NCI-H2029 (cell line): Measurements from ENCODE around the gene RASL10B.

ENCODE experiments used
- DNase-seq: peaks from one replicate; lab custom pipeline; 2025; lab: John Stamatoyannopoulos, UW

Gene RASL10B

DNA sequence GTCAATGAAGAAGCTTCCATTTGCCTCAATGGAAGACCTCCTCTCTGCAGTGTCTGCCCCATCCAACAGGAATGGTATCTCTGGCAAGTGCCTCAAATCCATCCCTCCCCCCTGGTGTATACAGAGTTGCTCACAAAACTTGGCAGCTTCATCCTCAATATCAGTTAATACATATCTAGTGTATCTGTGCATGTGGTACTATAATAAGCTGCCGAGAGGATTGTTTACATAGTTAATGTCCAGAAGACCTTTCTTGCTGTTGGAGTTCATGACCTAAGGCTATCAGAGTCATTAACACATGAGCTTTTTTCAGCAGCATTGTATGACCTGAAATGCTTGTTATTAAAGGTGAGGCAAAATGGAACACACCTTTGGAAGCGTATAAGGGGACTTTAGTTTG, 14.0 kb upstream of the RASL10B start:
- no peak for DNase-seq

DNA sequence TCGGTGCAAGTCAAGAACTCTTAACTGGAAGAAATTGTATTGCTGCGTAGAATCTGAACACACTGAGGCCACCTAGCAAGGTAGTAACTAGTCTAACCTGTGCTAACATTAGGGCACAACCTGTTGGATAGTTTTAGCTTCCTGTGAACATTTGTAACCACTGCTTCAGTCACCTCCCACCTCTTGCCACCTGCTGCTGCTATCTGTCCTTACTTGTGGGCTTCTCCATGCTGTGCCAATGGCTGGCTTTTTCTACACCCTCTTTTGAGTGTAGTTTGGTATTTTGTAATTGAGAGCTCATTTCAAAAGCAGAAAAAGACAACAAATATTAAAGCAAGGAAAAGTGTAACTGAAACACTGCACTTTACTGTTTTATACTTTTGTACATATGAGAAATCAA, 7.7 kb upstream of the RASL10B start:
- DNase-seq, result no peak

DNA sequence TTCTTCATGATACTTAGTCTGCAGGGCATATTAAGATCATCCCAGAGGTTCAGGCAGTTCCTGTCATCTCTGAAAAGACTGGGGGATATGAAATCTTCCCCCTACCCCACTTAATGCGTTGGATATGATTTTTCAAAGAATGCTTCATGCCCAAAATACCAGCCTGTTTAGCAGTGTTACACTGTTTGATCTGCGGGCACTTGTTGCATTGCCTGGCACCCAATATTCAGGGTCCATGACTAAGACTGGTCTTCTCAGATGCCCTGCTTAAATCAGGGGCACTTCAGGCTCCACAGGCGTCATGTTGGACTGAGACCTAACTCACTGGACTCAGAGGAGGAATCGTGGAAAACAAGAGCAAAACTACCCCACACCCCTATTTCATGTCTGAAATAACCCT, 6.4 kb upstream of the RASL10B start:
- DNase-seq, result no peak

DNA sequence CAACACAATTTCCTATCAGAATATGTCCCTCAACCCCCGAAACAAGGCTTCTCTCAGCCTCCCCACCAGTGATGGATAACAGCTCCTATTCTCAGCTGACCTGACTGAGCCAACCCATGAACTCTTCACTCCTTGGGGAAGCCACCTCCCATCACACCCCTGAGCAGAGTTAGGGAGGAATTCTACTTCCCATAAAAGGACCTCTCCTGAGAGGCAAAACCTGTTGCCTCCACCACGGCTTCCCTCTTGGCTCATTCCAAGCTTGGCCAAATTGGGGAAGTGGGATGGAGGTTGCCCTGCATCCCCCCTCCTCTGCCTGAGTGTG, 5.7 kb upstream of the RASL10B start:
- no peak for DNase-seq

DNA sequence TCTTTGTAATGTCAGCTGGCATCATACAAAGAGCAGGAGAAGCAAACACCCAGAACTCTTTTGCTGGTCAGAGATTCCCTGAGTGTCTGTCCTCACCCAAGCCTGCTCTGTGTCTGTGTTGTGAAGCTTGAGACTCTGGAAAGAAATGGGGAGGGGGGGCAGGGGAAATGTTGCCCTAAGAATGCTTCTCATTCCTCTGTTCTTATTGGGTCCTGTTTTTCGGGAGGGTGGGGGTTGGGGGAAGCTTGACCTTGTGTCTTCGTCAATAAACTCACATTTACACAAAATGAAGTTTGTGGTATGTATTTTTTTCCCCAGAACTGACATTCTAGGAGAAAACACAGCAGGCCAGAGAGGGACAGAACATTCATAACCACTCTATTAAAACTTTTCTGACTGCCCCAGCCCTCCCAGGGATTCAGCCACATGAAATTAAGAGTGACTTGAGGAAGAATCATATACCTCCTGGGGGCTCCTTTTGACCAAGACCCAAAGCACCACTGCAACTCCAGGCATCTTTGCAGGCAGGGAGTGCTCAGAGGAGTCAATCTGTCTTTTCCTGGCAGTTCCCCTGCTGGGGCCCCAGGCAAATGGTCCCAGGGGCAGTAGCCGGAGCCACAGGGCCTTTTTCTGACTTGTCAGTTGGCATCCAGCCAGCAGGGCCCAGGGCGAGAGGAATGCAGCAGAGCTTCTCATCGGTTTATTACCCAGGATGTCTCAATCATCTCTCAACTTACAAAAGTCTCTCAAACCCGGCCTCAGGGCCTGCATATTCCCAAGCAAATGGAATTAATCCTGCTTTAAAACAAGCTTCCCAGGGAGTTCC, 5.1 kb upstream of the RASL10B start:
- no peak for DNase-seq

DNA sequence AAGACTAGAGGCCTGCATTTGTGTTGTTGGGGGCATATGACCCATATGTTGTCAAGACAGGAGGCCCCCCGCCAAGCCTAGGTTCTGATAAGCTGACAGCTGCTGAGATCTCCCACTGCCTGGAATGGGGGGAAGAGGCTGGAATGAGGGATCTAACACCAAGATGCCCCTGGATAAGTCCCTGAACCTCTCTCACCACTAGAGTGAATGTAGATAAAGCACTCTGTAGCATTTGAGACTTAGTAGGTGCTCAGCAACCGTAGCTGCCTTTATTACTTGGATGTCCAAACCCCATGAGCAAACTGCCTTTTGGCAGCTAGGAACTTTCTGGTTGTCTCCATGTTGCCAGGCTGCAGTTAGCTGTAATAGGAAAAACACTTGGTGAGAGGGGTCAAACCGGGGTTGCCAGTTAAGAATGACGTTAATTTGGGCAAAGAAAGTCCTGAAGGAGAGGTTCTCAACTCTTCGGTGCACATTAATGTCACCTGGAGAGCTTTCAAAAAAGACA, 4.4 kb upstream of the RASL10B start:
- no peak for DNase-seq

DNA sequence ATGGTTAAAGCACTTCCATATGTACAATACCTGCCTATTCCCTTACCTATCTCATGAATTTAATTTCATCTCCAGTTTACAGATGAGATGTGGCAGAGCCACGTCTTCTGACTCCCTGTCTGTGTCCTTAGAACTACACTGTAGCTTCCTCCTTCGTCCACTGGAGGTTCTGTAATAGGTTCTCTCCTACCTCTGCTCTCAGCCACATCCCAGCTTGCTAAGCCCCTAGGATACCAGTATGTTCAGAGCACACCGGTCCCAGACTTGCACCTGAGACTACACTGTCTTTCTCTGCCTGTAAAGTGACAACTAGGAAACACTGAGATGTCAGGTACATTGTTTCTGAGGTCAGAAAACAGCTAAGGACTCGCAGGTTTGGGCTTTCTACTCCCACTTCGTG, 3.8 kb upstream of the RASL10B start:
- no peak for DNase-seq

DNA sequence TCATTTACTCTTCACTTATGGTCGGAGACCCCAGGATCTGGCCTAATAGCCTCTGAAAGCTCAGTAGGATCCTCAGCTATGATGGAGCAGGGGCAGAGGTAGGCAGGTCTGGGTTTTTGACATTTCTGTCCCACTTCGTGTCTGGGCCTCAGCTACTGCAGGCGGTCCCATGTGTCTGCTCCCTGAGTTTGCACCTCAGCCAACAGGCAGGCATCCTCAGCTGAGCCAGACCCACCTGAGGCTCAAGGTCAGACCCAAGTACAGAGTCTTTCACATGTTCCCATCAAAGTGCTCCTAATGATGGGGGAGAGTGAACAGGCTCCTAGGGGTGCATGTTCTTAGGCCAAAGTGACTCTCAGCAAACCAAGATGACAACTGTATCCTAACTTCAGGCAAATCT, 2.9 kb upstream of the RASL10B start:
- DNase-seq, result no peak

DNA sequence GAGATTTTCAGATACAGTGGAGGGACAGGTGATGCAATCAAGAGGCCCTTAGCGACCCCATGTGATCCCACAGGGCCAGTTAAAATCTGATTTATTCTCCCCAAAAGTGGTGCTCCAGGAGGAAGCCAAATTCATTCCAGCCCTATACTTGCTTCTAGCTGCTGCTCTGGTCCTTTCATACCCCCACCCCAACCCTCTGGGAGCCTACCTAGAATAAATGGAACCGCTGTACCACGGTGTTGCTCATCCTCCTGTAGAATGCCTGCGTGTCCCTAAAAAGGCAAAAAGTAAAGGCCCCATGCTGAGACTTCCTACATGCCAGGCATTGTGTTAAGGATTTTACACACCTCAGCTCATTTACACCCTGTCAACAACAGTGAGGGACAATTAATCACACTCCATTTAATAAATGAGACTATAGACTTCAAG, 2.0 kb upstream of the RASL10B start:
- DNase-seq, result no peak

DNA sequence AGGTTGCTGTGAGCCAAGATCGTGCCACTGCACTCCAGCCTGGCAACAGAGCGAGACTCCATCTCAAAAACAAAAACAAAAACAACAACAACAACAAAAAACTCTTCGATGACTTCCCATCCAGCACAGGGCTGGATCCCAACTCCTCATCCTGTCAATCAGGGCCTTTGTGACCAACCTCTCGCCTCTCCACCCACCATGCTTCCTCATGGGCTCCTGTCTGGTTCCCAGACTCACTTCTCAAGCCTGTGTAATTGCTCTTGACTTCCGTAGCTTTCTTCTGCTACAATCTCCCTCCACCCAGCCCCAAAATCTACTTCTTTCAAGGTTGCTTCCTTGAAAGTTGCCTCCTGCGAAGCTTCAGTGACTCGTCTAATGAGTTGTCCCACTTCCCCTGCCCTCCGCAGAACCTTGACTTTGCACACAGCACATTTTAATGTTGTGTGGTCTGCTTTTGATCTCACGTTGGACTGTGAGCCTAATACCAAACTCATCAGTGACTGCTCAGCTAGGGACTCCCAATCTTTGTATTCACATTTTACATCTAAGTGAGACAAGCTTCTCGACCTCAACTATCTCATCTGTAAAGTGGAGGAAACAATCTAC, 936 bp upstream of the RASL10B start:
- DNase-seq, result no peak

DNA sequence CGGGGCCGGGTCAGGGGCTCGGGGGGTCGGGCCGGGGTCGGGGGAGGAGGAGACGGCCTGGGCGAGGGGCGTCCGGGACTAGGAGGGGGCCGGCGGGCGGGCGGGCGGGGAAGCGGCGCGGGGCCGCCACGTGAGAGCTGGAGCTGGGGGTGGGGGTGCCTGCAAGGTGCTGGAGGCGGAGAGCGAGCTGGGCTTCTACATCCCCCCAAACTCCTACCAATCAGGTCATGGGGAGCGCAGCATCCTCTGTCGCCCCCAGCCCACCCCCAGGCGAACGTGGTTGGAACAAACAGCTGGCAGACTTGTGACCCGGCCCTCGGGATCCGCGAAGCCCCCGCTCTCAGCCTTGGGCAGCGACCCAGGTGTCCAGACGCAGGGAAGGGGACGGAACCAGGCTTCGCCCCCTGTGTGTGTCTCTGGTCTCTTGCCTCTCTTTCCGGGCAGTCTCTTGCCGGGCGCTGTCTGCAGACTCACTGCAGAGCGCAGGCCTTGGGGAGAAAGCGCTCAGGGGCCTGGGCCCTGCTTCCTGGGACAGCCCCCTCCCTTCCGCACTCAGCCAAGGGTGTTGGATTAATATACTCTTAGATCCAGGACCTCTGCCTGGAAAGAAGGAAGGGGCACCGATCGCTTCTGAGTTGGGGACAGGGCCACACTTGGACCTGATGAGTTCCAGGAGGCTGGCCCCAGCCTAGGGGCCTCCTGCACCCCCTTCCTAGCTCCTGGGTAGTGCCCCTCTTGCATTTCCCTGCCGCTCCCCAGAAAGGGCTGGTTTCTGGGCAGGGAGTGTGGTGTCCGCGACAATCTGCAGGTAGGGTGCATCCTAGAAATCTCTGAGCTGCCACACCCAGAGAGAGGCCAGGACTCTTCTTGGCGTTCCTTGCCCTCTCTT, 722 bp downstream of the RASL10B start:
- DNase-seq, result no peak

DNA sequence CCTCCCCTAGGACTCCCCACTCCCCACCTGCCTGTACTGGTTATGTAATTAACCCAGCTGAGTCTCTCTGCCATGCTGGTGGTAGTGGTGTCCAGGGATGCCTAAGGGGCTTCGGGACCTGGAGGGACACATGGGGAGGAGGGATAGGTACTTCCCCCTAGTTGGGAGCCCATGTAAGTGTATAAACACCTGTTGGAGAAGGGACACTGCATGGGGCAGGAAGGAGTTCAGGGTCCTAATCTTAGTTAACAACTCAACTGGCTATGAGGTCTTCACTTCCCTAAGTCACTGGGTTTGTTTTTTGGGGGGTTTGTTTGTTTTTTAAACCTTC, 1.3 kb downstream of the RASL10B start:
- DNase-seq, result no peak

DNA sequence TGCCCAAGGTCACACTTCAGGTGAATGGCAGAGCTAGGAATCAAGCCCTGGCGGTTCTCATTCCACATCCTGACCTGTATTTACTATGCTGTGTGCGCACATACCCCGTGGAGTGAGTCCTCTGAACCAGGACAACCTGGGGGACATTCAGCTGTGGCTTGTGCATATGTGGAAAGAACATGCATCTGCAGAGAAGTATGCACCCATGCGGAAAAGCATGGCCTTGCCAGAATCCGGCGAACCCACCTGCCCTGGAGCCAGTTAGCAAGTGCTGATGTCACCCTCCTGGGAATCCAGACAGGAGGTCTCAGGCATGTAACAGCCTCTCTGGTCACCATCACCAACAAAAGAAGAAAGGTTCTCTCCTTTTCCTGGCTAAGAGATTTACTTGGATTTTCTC, 1.9 kb downstream of the RASL10B start:
- no peak for DNase-seq

DNA sequence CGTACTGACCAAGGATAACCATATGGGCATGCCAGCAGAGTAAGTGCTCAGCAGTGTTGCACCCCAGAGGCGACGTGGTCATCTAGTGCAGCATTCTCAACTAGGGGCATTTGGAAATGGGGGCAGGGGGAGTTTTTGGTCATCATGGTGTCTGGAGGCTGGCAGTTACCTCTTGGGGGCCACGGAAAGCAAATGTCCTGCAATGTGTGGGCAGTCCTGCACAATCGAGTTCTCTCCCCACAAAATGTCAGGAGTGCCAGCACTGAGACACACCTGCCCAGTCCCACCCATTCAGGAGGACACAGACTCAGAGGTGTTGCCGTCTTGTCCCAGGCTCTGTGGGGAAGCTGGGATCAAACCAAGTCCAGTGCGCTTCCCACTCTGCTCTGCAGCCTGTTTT, 3.0 kb downstream of the RASL10B start:
- DNase-seq, result no peak

DNA sequence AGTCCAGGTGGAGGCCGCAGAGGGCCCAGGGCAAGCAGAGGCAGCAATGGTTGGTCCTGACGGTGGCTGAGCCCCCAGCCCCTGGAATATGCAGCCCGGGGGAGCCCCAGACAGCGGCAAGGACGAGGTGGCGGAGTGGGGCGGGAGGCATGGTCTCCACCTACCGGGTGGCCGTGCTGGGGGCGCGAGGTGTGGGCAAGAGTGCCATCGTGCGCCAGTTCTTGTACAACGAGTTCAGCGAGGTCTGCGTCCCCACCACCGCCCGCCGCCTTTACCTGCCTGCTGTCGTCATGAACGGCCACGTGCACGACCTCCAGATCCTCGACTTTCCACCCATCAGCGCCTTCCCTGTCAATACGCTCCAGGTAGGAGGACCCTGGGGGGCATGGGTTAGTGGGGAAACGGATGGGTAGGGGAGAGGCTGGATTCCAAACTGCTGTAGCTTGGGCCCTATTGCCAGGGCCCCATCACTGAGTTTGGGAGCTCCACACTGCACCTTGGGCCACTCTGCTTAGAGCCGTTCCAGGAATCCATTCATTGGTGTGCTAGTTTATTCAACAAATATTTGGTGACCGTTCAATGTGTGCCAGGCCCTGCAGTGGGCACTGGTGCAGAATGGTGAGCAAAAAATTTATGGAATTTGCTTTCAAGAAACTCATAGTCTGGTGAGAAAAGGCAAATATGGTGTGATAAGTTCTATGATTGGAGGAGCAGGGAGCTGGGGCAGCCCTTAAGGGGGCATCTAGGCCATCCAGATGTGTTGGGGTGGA, 3.8 kb downstream of the RASL10B start:
- DNase-seq, result no peak

DNA sequence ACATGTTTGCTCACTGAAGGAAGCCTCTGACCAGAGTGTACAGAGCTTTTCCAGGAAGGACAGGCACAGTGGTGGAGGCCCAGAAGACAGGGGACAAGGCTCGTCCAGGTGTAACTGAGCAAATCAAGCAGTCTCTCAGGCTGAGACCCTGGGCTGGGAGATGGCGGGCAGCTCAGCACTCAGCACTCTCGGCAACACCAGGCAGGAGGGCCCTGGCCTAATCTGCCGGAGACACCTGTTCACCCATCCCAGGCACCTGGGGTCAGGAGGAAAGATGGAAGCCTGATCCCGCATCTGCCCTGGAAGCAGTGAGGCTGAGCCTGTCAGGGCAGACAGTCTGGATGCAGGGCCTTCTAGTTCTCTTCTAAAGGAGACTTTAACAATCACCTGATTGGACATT, 4.8 kb downstream of the RASL10B start:
- no peak for DNase-seq

DNA sequence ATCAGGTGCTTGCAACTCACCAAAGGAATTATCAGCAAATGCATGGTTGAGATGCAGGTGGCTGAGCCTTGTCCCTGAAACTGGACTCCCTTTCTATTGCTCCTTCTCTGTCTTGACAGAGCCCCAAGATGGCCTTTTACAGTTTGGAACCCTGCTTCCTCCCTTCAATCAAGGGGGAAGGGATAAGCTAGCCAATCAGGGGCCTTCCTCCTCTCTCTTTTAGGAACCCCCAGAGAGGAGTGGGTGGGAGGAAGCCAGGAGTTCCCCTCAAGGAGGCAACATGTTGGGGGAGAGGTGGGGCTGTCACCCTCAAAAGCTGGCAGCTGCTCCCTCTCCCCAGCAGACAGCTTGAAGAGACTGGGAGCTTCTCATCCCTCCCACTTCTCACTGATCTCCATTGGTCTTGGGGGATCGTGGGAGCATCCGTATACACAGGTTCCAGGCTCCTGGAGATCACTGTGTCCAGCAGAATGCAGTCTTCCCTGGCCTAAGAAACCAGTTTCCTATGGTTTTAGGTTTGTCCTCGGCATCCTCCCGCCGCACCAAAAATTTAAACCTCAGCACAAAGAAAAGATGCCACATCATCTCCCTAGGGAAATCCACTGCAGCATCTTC, 7.2 kb downstream of the RASL10B start:
- no peak for DNase-seq

DNA sequence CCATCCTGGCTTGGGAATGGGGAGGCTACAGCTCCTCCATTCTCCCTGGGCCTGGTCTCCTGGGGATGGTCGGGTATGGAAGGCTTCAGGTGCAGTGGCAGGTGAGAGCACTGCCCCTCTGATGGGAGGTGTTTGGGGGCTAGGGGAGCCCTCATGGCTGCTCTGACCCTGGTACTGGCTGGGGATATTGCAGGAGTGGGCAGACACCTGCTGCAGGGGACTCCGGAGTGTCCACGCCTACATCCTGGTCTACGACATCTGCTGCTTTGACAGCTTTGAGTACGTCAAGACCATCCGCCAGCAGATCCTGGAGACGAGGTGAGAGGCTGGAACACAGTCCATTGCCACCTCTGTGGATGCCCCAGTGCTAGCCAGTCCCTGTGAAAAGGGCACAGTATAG, 8.8 kb downstream of the RASL10B start:
- DNase-seq, result no peak

DNA sequence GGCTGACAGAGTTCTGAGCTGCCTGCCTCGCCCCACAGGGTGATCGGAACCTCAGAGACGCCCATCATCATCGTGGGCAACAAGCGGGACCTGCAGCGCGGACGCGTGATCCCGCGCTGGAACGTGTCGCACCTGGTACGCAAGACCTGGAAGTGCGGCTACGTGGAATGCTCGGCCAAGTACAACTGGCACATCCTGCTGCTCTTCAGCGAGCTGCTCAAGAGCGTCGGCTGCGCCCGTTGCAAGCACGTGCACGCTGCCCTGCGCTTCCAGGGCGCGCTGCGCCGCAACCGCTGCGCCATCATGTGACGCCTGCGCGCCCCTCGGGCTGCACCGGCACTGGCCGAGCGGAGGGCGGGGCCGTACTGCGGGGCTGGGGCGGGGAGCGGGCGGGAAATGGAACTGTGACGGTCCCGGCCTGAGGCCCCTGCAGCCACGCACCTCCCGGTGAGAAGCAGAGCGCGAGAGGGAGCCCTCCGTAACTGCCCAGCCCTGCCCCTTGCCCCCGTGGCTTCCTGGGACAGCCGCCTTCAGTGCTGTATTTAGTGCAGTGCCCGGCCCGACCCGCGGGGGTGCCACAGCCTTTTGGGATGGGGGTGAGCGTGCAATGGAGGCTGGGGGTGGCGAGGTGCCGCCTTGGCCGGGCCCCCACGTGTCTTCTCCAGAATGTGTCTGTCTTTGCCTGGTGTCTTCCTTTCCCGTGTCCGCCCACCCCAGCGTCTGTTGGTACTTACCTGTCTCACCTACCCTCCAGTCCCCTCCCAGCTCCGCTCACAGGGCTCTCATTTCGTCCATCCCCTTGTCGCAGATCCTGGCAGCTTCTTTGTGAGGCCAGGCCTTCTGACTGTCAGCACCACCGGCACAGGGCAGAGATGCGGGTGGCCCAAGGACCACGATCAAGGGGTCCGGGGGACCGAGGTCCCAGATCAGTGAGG, 9.8 kb downstream of the RASL10B start:
- peak; percentile 29 for DNase-seq

DNA sequence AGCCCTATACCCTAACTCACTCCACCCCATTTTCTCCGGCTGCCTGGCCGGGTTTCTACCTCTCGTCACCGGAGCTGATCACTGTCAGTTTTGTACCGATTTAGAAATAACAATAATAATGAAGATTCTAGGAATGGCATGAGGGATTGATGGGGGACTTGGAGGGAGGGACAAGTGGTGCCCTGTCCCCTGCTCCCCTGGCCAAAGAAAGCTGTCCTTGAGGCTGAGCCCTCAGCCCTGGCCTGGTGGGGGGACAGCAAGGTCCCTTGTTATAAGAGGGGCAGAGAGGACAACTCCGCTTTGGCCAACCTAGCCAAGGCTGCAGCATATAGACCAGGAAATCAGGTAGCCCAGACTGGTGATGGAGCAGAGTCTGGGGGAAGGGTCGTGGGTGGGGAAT, 11.1 kb downstream of the RASL10B start:
- no peak for DNase-seq
